ENCODE data around the gene PKIB. TPM values are rescaled to one million over a fixed set of nuclear protein-coding genes. Genes with fewer than 3 reads are reported as not detected.

PKIB gene
- total RNA-seq, 1 experiment from 2014 or later, result 1.3 TPM

DNA sequence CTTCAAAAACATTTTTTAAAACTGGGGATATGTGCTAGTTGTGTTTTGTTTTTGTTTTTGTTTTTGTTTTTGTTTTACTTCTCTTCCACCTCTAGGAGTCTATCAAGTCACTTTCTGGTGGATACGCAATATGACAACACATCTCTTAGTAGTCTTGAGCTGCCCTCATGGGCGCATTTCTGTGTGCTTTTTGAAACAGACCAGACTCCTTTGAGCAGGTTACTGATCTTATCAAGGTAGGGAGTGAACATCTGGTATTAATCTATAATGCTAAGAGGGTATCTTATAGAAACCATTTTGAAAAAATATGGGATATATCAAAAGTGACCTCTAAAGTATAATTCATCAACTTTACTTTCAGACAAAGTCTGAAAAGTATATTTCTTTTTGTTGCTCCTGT lies 56.2 kb downstream of the PKIB start:
- DNase-seq (ENCODE audit: low read depth), result no peak

DNA sequence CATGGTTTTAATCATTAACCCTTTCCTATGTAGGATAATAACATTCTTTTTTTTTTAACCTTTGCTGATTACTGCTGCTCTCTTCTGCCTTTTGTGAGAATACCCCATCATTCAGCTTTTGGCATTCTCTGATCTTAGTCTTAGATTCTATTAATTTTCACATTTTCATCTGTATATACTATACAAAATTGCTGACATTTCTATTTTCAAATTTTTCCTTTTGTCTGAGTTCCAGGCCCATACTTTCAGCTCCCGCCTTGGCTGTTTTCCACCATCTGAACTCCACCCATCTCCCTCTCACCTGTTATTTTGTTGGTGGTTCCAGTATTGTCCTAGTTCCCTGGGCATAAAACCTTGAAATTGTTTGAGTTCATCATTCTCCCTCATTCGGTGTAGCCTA lies 59.2 kb downstream of the PKIB start:
- DNase-seq (ENCODE audit: low read depth), result no peak

DNA sequence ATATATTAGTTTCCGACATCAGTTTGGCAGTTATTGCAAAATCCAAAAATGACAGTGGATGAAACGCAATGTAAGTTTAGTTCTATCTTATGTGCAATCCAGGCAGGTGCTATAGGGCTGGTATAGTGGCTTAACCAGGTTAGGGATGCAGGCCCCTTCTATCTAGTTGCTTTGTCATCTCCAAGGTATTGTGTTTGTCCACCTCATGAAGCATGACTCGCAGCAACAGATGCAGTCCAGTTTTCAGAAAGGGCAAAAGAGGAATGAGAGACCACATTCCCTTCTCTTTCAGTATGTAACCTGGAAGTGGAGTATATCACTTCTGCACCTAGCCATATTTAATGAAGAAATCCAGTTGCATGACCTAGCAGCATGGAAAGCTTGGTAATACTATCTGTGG lies 59.7 kb downstream of the PKIB start:
- no peak for DNase-seq (ENCODE audit: low read depth)

DNA sequence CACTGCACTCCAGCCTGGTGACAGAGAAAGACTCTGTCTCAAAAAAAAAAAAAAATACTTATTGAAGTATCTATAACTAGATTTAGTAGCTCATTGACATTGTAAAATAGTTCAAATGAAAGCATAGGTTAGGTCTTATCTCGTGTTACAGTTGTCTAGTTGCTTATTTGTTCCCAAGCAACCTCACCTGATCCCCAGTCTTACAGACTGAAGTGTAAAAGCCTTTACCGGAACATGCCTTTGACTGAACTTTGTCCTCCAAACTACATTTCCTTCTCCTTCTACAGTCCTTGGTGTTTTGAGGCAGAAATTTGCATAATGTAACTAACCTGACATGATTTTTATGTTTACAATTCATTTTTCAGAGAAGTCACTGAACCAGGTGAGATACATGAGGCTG lies 61.0 kb downstream of the PKIB start:
- DNase-seq (ENCODE audit: low read depth), result no peak

DNA sequence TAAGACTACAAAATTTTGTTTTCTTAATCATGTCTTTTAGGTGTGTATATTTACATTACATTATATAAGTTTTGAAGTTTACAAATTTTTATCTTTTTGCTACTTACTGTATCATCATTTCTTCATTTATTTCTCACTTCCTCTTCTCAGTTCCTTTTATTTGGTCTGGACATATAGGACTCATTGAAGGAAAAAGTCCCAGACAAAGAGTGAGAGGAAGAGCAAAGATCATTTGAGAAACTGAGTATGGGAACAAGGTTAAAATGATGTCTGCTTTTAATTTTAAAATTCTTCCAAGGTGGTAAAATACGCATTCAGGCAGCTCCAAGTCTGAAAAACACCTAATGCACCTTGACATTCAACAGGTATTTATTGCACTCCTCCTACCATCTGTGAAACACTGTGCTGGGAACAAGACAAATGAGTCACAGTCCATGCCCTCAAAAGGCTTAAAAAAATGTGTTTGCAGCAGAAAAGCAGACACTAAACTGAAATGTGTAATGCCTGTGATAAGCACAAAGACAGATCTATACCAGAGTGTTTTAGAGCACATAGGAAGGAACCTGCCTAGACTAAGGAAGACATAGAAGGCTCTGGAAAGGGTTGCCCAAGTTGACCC lies 63.2 kb downstream of the PKIB start:
- DNase-seq (ENCODE audit: low read depth), result peak; percentile 17

DNA sequence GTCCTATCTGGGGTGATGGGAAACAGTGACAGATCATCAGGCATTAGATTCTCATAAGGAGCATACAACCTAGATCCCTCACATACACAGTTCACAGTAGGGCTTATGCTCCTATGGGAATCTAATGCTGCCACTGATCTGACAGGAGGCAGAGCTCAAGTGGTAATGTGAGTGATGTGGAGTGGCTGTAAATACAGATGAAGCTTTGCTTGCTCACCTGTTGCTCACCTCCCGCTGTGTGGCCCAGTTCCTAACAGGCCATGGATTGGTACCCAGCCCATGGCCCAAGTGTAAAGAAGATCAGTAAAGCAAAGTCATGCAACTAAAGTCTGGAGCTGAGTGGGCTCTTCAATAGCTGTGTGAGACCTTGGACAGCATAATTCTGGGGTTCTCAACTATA lies 65.9 kb downstream of the PKIB start:
- DNase-seq (ENCODE audit: low read depth), result no peak

DNA sequence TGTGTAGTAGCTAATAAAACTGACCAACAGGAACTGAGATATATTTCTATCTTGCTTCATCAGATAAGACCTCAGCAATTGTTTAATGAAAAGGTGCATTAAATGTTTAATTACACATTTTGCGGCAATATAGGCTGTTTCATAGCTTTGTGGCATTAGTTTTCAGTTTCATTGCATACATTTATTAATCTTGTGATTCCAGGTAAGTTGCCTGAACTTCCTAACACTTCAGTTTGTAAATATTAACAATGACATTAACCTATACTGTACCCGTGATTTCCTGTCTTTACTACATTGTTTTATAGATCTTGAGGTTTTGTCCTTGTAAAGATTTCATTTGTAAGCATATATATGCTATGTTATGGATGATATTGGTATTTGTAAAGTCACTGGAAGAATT lies 66.5 kb downstream of the PKIB start:
- no peak for DNase-seq (ENCODE audit: low read depth)

DNA sequence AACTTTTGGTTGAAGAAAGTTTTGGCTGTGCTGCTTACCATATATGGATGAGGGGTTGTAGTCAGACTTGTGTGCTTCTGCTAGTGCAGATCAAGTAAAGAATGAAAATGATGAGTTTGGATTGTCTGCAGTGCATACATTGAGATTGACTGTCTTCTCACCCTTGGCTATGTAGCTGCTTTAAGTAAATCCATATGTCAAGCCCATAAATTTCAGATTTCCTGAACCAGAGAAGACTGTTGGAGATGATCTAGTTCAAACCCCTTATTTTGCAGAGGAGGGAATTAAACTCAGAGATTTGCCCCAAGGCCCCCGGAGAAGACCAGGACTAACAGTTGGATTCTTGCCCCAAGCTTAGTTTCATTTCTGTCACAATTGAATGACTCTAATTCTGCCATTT lies 67.2 kb downstream of the PKIB start:
- no peak for DNase-seq (ENCODE audit: low read depth)

DNA sequence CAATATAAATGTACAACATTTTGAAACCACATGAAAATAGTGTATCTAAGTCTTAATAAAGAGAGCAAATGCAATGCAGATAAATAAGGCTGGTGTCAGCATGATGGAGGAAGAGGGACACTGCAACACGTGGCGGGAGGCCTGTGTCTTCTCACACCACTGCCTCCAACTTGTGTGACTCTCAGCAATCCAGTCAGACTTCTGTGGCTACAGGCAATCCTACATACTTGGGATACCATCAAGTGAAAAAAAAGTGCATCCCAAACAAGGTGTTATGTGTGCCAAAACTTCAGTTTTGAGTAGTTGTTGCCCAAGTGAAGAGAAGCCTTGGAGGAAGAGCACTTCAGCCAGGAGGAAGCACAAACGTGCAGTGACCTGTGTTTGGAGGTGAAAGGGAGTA lies 68.6 kb downstream of the PKIB start:
- DNase-seq (ENCODE audit: low read depth), result no peak

DNA sequence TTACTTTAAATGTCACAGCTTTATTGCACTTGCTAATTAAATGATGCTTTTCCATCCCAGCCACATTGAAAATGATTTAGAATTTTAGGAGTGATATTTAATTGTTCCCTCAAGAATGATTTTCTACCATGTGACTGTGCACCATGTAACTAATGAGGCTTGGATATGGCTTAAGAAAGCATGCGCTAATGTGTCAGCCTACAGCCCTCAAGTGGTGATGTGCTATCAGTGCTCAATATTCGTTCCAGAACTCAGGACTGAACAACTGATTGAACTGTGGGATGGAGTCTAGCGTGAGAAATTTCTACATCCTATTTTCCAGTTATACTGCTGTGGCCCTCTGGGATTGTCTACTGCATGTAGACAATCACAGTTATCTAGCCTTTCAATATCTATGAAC lies 71.5 kb downstream of the PKIB start:
- no peak for DNase-seq (ENCODE audit: low read depth)

DNA sequence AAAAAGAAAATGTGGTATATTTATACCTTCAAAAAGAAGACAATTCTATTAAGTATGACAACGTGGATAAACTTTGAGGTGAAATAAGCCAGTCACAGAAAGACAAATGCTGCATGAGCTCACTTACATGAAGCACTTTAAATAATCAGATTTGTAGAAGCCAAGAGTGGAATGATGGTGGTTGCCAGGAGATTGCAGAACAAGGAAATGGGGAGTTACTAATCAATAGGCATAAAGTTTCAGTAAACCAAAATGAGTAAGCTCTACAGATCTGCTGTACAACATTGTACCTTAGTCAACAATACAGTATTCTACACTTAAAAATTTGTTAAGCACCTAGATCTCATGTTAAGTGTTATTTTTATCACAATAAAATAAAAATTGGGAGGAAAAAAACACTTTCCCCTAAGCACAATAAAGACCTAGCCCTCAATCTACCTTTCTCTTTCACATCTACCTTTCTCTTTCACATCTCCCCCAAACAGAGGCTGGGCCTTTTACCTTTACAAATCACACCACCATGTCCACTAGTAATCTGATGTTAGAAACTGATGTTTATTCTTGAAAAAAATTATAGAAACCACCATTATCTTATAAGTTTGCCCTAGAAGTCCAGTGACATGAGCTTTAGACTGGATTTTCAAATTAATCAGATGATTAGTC lies 73.9 kb downstream of the PKIB start:
- no peak for DNase-seq (ENCODE audit: low read depth)

DNA sequence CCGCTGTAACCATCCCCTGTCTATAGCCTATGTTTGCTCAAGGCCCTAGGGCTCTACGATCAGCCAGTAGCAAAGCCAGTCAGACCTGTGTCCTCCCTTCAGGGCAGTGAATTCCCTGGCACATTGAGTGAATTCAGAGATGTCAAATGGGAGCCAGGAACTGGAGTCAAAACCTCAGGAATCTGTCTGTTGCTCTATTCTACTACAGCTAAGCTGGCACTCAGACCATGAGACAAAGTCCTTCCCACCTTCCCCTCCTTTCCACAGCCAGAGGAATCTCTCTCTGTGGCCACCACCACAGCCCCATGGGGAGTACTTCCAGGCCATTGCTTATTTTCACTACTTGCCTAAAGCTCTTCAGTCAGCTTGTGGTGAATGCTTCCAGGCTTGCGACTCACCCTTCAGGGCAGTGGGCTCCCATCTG lies 82.0 kb downstream of the PKIB start:
- DNase-seq (ENCODE audit: low read depth), result peak; percentile 59

DNA sequence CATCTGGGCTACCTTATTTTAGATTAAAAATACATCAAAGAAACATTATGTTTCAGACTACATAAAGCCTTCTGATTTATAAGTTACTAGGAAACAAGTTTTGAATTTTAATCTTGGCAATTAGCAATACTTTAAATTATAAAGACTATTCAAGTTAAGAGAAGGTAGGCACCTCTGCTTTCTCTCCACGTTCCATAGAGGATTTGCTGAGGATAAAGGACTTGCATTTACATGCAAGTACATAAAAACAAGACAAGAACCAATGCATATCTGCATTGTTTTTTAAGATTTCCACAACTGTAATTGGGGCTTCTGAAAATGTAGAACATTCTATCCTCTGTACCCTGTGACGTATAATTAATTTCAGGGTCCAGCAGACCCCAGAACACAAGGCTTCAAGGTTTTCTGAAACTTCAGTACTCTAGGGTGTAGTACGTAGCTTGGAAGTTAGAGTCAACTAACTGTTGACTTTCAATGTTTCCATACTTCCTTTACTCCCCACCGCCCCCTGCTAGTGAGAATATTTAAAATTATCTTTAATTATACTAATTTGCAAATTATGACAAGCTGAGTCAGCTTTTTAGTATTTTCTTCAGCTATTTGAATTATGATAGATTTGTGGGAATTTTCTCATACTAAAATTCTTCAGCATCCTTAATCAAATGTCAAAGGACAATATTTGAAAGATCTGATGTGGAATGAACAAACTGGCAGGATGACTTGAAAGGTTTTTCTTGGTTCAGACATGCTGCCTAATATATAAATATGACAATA lies 82.8 kb downstream of the PKIB start:
- DNase-seq (ENCODE audit: low read depth), result no peak

DNA sequence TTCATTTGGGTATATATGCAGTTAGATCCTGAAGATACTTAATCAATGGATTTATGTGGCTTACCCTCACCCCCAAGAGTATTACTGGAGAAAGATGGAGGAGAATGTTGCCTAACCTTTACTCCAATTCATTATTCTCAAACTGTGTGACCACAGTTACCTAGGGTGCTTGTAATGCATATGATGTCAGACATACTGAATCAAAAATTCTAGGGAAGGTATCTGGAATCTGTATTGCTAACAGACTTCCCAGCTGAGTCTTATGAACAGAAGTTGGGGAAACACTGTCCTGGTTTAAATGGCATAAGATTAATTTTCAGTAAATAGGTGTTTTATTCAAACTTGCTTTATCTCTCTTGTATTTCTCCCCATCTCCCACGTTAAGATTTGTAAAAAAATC lies 83.9 kb downstream of the PKIB start:
- DNase-seq (ENCODE audit: low read depth), result no peak

DNA sequence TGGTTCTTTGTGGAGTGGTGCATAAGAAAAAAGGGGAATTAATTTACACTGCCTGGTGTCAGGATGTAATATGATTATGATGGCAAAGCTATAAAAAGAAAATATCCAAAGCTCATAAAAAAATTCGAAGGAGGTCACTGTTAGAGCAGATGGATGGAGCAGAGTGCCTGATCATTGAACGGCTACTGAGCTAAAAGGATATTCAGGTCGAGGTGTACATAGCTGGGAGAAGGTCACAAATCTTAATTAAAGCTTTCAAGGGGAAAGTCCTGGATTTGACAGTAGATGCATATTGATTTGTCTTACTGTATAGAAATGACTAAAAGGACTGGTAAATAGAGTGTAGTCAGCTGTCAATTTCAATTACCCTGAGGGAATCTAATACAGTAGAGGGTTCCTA lies 84.4 kb downstream of the PKIB start:
- no peak for DNase-seq (ENCODE audit: low read depth)

DNA sequence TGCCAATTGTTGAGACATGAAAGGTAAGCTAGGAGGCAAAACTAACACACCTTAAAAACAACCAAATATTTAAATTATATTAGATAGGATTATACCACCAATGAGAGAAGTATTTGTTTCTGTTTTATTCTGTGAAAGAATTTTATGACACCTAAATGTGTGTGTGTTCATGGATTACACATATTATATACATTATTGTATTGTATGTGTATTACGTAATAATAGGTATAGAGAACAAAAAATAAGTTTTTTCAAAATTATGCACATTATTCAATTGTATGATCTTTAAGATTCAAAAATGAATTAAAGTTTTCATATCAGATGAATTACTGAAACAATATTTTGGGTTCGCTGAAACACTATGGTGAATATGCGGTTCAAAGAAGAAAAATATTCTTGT lies 85.0 kb downstream of the PKIB start:
- no peak for DNase-seq (ENCODE audit: low read depth)

DNA sequence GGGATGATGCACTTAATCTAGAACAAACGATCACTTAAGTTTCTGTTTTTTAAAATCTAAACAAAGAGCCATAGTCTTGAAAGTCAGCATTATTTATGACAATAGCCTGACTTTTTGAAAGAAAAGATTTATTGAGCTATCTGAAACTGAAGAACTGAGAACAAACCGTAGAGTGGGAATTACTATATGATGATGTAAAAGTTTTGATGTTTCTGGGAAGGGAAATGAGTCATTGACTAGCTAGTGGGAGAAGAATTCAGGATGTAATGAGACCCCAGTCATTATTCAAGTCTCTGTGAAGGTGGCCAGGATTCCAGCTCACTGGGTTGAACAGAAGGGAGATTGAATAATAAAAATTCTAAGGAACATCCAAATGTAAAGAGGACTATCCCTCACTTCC lies 85.9 kb downstream of the PKIB start:
- DNase-seq (ENCODE audit: low read depth), result peak; percentile 93

DNA sequence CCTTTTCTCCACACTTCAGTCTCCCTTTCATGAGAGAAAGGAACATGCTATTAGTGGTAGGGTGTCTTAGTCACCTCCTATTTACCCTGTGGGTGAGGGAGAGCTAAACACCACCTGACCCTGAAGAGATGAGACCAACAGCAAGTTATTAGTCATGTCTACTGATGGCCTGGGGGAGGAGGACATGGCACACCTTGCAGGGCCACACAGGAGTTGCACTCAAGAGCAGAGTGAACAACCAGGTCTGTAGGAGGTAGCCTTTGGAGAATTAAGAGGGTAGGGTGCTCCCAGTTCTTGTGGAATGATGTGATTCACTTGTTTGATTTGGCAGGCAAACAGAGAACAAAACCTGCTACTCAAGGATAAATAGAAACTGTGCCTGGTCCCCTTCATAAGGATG lies 86.6 kb downstream of the PKIB start:
- peak; percentile 86 for DNase-seq (ENCODE audit: low read depth)

DNA sequence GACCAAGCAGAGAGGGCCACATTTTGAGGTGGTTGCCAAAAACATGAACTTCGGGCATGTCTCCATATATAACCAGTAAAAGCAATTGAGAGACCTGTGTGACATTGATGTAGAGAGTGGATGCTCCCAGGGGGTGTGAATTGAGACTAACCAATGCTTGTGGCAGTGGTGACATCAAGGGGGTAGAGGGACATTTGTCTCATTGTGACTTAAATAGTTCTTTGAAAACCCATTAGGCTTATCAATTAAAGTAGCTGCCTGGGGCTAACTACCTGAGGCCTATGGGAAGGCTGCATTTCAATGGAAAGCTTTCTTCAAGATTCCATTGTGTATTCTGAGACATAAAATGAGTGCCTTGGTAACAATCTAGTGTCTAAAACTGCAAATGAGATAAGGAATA lies 87.3 kb downstream of the PKIB start:
- no peak for DNase-seq (ENCODE audit: low read depth)

DNA sequence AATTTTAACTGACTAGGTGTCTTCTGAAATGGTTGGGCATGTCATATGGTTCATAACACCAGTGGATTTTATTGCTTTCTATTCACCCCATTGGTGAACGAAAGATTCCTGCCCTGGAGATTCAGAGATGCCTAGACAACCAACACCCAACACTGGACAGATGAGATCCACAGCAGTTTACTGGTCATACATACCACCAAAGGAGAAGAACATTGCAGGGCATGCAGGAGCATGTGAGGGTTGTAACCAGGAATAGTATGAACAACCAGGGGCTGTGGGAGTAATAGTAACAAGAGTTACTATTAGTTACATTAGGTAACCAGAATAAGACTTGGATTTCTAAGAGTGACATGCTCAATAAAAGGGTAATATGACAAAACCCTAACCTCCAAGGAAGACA lies 91.5 kb downstream of the PKIB start:
- no peak for DNase-seq (ENCODE audit: low read depth)

DNA sequence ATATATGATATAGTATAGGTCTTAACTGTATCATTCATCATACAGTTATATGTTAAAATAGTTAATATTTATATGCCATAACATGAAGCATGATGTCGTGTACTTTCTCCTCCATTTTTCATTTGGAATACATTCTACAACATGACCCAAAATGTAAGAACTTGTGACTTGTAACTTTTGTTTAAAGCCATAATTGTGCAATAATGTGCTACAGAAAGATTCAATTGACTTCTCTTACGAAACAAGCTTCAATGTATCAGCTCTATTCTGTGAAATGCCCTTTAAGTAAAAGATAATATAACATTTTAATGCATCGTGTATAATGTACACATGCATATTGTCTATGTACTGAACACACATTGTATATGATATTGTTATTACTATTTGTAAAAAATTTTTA lies 92.6 kb downstream of the PKIB start:
- DNase-seq (ENCODE audit: low read depth), result no peak

DNA sequence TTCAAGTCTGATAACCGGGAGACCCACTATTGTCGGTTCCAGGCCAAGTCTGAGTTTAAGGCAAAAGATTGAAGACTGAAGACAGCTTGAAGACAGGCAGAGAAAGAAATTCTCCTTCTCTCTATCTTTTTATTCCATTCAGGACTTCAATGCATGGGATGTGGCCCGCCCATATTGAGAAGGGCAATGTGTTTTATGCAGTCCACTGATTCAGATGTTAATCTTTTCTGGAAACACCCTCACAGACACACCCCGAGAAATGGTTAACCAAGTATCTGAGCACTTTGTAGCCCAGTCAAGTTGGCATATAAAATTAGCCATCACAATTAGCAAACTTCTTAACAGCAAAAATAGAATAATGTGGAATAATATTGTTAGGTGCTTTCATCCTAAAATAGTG lies 93.9 kb downstream of the PKIB start:
- no peak for DNase-seq (ENCODE audit: low read depth)

All from HT1080 (cell line).